Fibroblast of mammary gland (primary cell): ENCODE measurements around the gene UPK1A.
"Not testable (repeated sequence)": the region's sequence is repeated elsewhere in the genome, so short reads cannot be mapped to it uniquely, and the experiment has no call there.

Experiments used
- DNase-seq: peaks from one replicate; pipeline ENCODE4 v3.0.0-alpha.2; 2010; ENCODE audit warnings: low read depth
- H3K4me3 ChIP-seq: 2 replicates; pipeline ENCODE4 v1.5.1; 2011; ENCODE audit warnings: low read depth, mild to moderate bottlenecking, low read length, moderate library complexity; ENCODE audit not compliant: control insufficient read depth
- TF ChIP-seq, protein P1 (sequence below): conservative IDR thresholded peaks from 2 replicates; pipeline ENCODE4 v1.5.1; 2011; ENCODE audit warnings: low read depth, low read length, inconsistent platforms; ENCODE audit not compliant: control insufficient read depth, insufficient read depth

The UPK1A gene

DNA sequence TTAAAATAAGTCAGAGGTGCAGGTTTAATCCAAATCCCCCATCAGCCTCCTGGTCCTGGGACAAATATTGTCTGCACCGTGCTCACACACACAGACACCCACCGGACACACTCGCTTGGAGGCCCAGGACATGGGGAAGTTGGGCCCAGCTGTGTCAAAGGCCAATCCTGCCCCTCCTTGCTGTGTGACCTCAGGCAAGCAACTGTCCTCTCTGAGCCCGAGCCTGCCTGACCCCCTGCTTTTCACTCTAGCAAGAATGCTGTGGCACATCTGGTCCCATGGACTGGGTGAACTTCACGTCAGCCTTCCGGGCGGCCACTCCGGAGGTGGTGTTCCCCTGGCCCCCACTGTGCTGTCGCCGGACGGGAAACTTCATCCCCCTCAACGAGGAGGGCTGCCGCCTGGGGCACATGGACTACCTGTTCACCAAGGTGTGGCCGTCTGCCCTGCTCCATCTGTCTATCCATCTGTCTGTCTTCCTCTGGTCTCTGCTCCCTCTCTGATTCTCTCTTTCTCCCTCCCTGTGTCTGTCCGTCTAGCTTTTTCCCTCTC lies 9.3 kb downstream of the UPK1A start:
- no peak overlapping the region for H3K4me3 ChIP-seq
- DNase-seq: no peak
- TF ChIP-seq, protein P1, sequence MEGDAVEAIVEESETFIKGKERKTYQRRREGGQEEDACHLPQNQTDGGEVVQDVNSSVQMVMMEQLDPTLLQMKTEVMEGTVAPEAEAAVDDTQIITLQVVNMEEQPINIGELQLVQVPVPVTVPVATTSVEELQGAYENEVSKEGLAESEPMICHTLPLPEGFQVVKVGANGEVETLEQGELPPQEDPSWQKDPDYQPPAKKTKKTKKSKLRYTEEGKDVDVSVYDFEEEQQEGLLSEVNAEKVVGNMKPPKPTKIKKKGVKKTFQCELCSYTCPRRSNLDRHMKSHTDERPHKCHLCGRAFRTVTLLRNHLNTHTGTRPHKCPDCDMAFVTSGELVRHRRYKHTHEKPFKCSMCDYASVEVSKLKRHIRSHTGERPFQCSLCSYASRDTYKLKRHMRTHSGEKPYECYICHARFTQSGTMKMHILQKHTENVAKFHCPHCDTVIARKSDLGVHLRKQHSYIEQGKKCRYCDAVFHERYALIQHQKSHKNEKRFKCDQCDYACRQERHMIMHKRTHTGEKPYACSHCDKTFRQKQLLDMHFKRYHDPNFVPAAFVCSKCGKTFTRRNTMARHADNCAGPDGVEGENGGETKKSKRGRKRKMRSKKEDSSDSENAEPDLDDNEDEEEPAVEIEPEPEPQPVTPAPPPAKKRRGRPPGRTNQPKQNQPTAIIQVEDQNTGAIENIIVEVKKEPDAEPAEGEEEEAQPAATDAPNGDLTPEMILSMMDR: no peak

DNA sequence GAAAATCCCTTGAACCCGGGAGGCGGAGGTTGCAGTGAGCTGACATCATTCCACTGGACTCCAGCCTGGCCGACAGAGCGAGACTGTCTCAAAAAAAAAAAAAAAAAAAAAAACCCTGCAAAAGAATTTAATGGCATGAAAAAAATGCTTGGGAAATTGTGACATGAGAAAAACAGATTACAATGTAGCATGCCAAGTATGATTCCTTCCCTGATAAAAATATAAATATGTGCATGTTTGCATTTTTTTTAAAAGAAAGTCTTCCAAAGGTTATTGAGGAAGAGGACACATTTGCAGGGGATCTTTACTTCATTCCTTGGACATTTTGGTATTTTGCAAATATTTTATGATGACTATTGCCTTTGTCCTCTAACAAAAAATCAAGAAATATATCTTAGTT lies 23.5 kb downstream of the UPK1A start:
- DNase-seq: no peak
- H3K4me3 ChIP-seq: no peak overlapping the region
- TF ChIP-seq, protein P1: no peak

DNA sequence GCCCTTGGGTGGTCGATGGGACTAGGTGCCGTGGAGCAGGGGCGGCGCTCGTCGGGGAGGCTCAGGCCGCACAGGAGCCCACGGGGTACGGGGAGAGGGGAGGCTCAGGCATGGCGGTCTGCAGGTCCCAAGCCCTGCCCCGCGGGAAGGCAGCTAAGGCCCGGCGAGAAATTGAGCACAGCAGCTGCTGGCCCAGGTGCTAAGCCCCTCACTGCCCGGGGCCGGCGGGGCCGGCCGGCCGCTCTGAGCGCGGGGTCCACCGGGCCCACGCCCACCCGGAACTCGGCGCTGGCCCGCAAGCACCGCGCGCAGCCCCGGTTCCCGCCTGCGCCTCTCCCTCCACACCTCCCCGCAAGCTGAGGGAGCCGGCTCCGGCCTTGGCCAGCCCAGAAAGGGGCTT lies 24.8 kb downstream of the UPK1A start:
- not testable (repeated sequence) for H3K4me3 ChIP-seq, DNase-seq

DNA sequence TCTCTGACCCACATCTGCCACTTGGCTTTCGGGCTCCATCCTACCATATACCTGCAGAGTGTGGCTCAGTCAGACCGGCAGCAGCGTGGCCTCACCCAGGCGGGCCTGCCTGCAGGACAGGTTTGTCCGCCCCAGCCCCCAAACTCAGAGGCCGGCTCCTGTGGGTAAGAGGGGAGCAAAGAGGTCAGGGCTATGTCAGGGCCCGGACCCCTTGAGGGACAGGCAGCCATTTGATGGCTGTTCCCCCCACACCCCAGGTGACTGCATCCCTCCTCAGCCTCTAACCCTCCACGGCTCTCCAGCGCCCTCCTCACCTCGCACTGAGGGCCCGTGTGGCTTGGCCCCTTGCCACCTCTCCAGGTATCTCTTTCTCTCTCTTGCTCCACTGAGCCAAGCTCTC lies 25.7 kb downstream of the UPK1A start:
- no peak for DNase-seq
- TF ChIP-seq, protein P1: no peak
- no peak overlapping the region for H3K4me3 ChIP-seq

DNA sequence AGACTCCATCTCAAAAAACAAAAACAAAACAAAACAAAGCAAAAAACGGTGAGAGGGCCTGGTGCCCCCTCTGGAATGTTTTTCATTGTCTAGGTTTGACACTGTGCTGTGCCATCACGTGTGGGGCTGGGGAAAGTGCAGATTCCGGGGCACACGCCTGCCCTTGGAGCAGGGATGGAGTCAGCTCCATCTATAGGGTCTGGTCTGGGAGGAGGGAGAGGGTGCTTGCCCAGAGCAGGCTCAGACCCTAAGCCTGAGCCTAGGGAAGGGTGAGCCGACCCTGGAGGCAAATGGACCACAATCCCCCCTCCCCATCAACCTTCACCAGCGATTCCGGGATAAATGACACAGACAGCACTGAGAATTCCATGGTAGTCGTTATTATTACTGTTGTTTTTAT lies 27.1 kb downstream of the UPK1A start:
- no peak overlapping the region for H3K4me3 ChIP-seq
- no peak for DNase-seq
- TF ChIP-seq, protein P1: no peak

DNA sequence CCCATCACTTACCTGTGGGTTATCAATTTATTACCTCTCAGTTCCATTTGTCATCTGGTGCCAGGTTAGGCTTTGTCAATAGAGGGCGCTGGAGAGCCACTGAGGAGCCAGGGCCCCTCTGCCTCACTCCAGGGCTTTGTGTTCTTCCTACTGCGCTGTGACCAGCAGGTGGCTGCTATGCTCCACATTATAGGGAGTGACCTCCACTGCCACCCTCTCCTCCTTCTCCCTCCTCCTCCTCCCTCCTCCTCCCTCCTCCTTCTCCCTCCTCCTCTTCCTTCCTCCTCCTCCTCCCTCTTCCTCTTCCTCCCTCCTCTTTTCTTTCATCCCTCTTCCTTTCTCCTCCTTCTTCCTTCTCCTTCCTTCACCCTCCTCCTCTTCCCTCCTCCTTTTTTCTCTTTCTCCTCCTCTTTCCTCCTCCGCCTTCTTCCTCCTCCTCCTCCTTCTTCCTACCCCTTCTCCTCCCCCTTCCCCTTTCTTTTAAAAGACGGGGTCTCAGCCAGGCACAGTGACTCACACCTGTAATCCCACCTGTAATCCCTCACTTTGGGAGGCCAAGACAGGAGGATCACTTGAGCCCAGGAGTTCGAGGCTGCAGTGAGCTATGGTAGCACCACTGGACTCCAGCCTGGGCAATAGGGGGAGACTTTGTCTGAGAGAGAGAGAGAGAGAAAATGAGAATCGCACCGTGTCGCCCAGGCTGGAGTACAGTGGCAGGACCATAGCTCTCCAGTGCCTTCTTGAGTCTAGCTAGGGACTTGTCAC lies 27.7 kb downstream of the UPK1A start:
- DNase-seq: peak; percentile 82
- H3K4me3 ChIP-seq: no peak overlapping the region
- TF ChIP-seq, protein P1: peak; percentile 98

DNA sequence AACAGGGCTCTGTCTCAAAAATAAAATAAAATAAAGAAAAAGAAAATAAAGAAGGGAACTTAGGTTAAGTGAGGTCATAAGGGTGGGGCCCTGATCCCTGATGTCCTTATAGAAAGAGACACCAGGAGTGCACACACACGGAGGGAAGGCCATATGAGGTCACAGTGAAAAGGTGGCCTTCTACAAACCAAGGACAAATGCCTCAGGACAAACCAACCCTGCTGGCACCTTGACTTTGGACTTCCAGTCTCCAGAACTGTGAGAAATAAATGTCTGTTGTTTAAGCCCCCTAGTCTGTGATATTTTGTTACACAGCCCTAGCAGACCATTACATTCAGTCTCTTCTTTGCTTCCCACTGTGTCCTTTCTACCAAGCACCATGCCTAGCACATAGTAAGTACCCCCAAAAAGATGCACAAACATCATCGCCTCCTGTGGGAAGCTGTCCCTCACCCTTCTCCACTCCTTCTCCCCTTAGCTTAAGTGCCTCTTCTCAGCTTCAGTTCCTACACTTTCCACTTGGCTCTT lies 29.6 kb downstream of the UPK1A start:
- no peak overlapping the region for H3K4me3 ChIP-seq
- no peak for DNase-seq
- TF ChIP-seq, protein P1: no peak
